Stimulated activated CD8-positive, alpha-beta memory T cell treated with anti-CD3 and anti-CD28 coated beads, Interleukin-15, amount 100 ng/mL, for 48 hours (primary cell): ENCODE measurements around the gene XAB2.

Experiments
- DNase-seq, 2 donors: peaks; one replicate each; pipeline ENCODE4 v3.0.0-alpha.2; 2020; ENCODE audit warnings: low read depth in 2 of 2

The XAB2 gene

DNA sequence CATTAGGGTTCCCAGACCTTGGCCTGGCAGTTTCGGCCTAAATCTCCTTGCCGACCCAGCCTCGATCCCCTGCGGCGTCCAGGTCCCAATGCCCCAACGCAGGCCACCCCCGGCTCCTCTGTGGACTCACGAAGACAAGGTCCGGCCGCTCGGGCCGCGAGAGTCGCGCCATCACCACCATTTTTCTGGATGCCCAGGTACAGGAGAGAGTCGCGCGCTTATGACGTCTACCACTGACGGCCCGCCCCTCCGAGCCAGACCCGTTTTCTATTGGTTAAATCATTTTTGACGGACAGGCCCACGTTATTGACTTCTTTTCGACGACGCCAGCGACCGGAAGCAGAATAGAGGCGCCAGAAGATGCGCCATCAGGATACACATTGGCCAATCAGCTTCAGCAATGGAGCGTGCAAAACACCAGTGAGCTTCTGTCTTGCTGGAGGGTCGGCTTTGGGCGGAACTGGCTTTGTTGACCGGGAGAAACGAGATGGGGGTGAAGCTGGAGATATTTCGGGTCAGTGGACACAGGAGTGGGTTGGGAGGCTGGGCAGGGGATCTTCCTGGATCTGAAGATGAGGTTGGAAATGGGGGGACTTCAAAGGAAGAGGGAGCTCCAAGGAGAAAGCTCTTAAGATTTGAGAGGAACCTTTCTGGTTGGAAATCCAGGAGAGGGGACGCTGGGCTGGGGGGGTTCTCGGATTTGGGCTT is at the start of gene XAB2, which contains the start of gene PET100:
XAB2 (minus strand) TSS at position 199 of the 708 bp plus-strand sequence; CDS start at position 181, 18 bp downstream.
PET100 (plus strand) TSS at position 447 of the 708 bp plus-strand sequence; CDS start at position 488, 41 bp downstream.
- peak; percentile 90 for DNase-seq

DNA sequence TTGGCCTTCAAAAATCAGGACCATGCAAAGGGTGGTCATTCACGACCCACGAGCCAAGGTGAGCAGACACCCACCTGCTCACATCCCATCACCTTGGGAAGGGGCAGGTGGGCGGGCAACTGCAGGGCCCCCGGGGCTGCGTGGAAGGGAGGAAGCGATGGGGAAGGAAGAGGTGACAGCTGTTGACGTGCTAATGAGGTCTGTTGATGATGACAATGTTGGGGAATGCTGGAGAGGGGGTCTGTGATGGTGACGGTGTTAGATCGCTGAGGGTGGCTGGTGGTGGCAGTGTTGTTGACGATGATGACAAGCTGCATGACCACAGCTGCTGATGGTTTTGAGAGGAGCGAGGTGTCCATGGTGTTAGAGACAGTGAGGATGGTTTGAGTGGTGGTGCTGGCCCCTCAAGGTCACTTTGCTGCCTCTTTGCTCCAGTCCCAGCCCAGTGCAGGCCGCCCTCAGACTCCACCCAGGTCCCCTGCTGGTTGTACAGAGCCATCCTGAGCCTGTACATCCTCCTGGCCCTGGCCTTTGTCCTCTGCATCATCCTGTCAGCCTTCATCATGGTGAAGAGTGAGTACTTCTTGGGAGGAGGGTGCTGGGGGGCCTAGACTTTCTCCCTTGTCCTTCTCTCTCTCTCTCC is 48.4 kb upstream of the XAB2 start:
- DNase-seq = no peak

DNA sequence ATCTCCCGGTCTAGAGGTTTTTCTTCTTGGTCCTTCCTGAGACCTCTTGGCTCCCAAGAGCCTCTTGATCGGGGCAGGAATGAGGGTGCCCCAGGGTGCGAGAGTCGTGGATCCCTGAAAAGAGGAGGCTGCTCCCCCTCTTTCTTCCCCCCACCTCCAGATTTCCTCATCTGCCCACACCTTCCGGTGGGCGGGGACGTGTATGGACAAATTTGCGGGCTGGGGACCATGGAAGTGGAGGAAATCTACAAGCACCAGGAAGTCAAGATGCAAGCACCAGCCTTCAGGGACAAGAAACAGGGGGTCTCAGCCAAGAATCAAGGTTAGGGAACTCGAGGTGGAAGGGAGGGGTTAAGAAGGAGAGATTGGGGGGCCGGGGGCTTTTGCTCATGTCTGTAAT is 47.5 kb upstream of the XAB2 start, which contains the start of gene MCEMP1:
MCEMP1 (plus strand) TSS at position 237 of the 400 bp plus-strand sequence; CDS start at position 268, 31 bp downstream.
- no peak for DNase-seq

DNA sequence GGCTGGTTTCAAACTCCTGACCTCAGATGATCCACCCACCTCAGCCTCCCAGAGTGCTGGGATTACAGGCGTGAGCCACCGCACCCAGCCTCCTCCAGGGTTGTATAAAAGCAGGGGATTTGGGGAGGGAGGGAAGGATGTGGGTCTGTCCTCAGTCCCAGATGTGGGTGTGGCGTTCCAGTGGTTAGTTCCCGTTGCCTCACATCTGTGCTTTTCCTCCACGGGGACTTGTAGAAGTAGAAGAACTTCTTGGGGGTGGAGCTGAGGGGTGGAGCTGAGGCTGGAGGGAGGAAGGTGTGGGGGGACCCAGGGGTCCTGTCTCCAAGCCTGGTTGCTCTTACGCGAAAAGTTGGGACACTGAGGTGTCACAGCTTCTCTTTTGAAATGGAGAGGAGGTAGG is 47.0 kb upstream of the XAB2 start:
- DNase-seq = no peak

DNA sequence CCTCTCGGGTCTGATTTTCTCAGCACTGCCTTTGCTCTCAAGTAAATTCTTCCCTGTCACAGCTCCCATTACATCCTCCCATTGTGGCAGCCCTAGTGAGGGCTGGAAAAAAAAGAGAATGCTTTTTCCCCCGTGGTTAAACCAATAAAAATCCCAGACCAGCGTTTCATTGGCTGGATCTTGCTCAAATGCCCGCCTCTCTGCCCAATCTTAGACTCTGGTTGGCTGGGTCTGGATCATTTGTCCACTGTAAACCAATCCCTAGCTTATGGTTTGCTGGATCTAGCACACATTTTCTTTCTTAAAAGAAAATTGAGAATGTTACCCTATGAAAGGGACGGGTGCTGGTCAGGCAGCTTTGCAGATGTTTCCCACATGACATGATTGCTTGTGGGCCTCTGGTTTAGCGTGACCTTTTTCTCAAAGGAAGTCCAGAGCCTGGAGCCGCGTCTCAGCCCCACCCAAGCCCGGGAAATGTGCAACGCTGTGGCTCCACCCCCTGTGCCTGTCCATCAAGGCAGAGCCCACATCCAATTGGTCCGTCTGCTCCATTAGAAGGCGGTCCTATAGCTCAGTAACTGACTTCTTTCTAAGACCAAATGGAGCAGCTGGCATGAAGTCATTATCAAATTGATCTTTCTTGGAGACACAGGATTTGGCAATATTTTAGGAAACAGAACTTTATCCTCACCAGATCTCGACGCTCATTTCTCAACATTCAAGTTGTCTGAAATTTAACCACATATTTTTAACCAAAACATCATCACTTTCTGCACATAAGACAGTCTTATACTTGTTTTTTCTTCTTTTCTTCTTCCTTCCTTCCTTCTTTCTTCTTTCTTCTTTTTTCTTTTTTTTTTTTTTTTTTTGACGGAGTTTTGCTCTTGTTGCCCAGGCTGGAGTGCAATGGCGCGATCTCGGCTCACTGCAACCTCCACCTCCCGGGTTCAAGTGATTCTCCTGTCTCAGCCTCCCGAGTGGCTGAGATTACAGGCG is 45.0 kb upstream of the XAB2 start:
- no peak for DNase-seq

DNA sequence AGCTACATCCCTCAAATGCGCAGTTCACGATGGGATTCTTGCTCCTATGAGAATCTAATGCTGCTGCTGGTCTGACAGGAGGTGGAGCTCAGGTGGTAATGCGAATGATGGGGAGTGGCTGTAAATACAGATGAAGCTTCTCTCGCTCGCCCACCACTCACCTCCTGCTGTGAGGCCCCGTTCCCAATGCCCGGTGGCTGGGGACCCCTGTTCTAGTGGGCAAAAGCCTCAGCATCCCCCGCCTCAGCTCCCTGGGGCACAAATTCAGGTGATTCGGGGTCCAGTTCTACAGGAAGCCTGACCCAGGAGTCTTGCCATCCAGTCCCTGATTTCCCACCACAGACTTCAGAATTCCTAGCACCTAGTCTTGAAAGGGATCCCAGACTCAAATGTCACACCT is 43.2 kb upstream of the XAB2 start:
- no peak for DNase-seq

DNA sequence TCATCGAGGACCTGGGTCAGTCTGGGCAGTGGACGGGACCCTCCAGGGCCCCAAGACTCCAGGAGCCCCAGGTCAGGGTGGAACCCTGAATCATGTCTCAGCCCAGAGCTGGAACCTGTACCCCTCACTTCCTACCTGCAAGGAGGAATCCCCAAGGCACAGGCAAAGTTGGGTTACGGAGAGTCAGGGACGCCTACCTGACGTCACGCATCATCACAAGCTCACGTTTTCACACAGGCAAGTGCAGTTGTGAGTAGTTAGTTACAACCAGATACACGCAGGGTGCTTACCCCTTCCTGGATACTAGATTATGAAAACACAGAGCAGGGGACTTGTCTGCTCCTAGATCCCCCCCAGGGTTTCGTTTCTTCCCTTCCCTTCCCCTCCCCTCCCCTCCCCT is 41.4 kb upstream of the XAB2 start:
- DNase-seq = no peak

DNA sequence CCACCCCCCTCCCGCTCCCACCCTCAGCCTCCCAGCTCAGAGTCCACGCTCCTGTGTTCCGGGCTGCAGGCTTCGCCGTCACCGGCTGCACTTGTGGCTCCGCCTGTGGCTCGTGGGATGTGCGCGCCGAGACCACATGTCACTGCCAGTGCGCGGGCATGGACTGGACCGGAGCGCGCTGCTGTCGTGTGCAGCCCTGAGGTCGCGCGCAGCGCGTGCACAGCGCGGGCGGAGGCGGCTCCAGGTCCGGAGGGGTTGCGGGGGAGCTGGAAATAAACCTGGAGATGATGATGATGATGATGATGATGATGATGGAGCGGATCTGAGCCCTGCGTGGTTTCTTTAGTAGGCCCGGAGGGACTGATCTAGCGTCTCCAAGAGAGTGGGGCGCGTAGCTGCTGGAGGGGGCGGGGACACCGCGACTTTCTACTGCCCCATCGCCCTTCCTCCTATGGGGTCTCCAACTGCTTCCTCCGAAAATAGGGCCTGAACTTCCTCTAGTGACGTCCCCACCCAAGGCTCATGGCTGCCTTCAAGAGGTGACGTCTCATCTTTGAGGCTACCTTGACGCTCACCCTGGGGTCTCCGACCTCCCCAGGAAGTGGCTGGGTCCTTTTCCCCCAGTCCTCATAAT is 40.9 kb upstream of the XAB2 start:
- DNase-seq = no peak

DNA sequence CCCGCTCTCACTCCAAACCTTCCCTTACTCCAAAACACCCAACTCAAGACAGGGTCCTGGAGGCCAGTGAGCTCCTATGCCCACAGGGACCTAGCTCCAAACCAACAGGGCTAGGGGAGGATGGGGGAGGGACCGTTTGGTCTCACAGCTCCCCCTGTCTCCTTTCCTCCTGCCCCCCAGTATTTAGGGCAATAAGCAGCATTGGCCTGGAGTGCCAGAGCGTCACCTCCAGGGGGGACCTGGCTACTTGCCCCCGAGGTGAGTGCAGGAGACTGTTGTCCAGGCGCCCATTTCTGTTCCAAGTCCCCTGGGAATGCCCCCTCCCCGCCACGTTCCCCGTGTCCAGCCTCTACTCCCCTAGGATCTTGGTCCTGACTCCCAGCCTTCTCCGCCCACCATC is 40.3 kb upstream of the XAB2 start:
- DNase-seq = no peak

DNA sequence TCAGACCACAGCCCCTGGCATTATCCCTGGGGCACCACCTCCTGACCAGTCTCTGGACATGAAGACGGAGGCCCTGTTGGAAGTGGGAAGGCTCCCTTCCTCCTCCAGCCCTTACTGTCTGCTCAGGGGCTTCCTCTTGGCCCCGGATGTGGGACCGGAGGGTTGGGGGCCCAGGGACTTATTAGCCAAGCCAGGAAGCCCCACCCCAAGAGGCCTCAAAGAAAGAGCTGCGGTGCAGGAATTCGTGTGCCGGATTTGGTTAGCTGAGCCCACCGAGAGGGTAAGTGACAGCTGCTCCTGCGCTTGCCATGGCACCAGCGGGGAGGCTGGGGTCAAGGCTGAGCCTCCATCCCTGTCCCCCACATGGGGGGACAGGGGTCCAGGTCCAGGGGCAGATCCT is 39.5 kb upstream of the XAB2 start, which contains the start of gene RETN:
RETN (plus strand) TSS at position 208 of the 400 bp plus-strand sequence. CDS start 278 bp downstream, outside the sequence.
- DNase-seq = no peak

DNA sequence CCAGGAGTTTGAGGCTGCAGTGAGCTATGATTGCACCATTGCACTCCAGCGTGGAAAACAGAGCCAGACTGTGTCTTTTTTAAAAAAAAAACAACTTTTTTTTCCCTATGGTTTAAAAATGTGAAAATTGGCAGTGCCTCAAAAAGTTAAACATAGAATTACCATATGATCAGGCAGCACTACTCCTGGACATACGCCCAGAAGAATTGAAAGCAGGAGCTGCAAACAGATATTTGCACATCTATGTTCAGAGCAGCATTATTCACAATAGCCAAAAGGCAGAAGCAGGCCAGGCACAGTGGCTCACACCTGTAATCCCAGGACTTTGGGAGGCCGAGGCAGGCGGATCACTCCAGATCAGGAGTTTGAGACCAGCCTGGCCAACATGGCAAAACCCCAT is 35.7 kb upstream of the XAB2 start:
- DNase-seq = no peak

DNA sequence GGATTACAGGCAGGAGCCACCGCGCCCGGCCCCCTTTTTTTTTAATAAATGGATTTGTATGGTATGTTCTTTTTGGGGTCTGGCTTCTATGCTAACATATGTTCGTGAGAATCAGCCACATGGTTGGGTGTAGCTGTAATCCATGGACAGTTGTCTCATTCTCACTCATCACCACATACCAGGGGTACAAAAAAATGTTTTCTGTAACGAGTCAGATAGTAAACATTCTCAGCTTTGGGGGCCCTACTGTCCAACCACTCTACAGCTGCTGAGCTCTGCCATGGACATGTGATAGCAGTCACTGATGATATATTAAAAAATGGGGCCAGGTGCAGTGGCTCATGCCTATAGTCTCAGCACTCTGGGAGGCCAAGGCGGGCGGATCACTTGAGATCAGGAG is 34.4 kb upstream of the XAB2 start:
- DNase-seq = no peak

DNA sequence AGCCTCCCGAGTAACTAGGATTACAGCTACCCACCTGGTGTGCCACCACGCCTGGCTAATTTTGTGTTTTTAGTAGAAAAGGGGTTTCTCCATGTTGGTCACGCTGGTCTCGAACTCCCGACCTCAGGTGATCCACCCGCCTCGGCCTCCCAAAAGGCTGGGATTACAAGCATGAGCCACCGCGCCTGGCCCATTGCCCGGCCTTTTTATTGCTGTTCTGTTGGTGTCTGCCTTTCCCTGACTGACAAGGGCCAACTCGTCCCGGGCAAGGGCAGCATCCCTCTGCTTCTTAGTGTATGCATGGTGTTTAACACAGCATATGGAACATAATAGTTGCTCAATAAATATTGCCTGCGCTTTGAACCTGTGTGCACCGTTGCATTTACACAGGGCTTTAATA is 33.3 kb upstream of the XAB2 start:
- no peak for DNase-seq

DNA sequence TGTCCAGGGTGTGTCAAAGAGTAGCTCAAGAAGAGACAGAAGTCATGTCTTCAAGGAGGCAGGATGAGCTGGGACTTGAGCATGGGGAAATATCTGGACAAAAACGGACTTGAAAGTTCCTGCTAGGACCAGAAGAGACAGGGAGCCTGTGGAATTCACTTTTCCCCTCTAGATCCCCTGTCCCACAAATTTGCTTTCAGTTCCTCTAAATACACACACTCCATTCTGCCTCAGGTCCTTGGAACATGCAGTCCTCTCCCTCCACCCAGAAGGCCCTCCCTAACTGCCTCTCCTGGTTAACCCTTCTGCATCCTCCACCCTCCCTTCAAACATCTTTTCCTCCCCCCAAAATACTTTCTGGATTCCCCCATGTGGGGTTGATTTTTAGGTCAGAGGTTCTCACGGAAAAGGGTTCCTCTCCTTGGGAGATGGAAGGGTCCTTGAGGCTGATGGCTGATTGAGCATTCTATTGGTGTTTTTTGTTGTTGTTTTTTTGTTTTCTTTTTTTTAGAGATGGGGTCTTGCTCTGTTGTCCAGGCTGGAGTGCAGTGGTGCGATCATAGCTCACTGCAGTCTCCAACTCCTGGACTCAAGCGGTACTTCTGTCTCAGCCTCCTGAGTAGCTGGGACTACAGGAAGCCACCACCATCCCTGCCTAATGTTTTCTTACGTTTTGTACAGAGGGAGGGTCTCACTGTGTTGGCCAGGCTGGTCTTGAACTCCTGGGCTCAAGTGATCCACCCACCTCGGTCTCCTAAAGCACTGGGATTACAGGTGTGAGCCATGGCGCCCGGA is 32.6 kb upstream of the XAB2 start:
- DNase-seq = no peak

DNA sequence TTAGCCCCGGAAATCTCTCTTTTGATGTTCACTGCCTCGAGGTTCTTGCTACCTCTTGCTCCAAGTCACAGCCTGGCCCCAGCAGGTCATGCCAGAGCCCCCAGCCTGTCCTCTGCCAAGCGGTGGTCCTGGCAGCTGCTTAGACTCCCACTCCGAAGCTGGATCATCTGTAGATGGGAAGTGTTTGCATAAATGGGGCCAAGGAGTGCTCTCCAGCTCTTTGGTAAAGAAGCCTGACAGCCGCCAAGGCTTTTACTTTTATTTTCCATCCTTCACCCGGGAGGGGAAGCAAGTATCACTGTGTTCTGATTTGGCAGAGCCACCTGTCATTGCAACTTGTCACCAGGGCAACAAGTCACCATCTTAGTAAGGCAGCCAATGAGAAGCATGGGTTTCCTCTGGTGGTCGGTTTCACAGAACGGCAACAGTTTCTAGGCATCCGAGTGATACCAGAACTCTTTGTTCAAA is 28.9 kb upstream of the XAB2 start:
- DNase-seq = no peak

DNA sequence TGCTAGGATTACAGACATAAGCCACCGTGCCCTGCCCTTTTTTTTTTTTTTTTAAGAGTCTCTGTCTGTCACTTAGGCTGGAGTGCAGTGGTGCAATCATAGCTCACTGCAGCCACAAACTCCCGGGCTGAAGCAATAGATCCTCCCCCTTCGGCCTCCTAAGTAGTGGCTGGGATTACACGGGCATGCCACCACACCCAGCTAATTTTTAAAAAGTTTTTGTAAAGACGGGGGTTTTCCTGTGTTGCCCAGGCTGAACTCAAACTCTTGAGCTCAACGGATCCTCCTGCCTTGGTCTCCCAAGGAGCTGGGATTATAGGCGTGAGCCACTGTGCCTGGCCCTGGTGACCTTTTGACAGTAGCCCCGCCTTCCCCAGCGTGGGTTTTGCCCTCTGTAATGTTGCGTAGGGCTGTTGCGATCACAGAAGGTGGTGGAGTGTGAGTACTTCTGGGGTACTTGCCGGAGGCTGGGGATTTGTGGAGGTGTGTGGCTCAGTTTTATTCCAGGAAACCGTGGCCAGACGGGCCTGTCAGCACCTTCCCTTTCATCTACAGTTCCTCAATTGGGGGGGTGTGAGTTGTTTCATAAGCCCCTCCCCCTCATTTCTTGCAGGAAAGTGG is 27.9 kb upstream of the XAB2 start:
- DNase-seq = peak in 1 of 2 donors; percentile 46

DNA sequence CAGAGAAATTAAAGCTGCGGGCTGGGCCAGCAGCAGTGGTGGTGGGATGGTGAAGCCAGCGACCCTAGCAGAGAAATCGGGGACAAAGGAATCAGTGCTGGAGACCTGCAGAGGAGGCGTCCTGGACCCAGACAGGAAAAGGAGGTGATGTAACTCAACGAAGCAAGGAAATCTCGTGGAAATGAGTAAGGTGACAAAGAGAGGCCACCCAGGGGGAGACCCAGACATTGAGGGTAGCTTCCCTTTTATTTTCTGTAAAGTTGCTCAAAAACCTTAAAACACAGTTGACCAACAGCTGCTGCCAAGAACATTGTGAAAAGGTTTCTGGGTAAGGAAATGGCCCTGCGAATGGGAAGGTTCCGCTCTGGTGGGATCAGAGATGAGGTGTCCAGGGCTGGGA is 26.2 kb upstream of the XAB2 start:
- DNase-seq = no peak

DNA sequence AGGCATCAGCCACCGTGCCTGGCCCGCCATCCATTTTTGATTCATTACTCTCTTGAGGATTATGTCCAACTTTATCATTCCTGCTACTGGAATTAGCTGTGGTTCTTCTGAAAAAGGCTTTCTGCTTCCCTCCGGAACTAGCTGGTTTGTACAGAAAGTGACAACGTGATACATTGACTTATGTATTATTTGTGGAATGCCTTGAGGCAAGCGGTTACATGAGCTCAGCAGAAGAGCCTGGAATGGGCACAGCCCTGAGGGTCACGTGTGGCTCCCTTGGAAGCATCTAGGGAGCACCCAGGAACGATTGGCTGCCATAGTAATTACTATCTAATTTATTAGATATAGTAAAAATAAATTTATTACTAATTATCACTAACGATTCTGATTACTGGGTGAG is 25.1 kb upstream of the XAB2 start:
- DNase-seq = no peak

DNA sequence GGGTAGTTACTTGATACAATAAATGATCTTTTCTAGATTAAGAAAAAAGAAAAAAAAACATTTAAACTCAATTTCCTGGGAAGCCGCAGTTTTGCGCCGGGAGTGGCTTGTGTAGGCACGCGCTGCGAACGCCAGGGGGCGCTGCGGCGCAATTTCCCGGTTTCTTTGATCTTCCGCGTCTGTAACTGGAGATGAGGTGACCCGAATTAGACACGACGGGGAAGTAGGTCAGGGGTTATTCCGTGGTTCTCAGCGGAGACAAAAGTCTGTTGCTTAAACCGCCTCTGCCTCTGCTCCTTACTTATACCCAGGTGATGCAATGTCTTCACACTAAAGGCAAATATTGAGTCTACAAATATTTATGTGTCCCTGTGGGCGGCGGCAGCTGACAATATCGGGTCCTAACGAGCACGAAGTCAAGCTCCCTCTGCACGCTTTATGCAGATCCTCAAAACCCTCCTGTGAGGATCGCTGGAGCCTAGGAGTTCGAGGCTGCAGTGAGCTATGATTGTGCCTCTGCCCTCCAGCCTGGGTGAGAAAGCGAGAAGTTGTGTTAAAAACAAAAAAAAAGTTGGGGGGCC is 22.8 kb upstream of the XAB2 start:
- peak; percentile 62 for DNase-seq

DNA sequence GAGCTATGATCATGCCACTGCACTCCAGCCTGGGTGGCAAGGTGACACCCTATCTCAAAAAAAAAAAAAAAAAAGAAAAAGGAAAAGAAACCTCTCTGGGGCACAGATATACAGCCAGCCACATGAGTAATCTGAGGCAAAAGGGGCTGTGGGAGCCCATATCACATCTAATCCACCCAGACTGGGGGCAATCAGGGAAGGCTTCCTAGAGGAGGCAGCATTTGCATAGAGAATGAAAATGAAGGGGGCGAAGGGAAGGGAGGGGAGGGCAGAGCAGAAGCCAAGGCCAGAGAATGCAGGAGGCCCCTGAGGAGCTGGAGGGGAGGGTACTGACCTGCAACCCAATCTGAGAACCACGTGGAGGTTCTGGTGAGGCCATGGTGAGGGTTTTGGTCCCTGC is 20.8 kb upstream of the XAB2 start:
- DNase-seq = no peak
